H9 (cell line): ENCODE results near the gene ACSBG1. TPM values are rescaled to one million over a fixed set of nuclear protein-coding genes. Genes with fewer than 3 reads are reported as not detected.
A peak's percentile ranks its signal among the peaks of the same experiment; 100 is the strongest.

Experiments
- DNase-seq: peaks from one replicate; pipeline ENCODE4 v3.0.0-alpha.2; 2017
- H2AFZ ChIP-seq: one replicate; pipeline ENCODE4 v1.6.1; 2013; ENCODE audit warnings: mild to moderate bottlenecking, low read length, control low read depth, moderate library complexity
- H2AK5ac ChIP-seq: 2 replicates; pipeline ENCODE4 v1.6.1; 2013; ENCODE audit warnings: low read length, control low read depth, mixed read lengths; ENCODE audit not compliant: insufficient read length
- H2BK120ac ChIP-seq: one replicate; pipeline ENCODE4 v1.6.1; 2013; ENCODE audit warnings: low read depth, mild to moderate bottlenecking, low read length, control low read depth, inconsistent platforms; ENCODE audit not compliant: poor library complexity, severe bottlenecking
- H2BK12ac ChIP-seq: 2 replicates; pipeline ENCODE4 v1.6.1; 2013; ENCODE audit warnings: low read length, control low read depth, mixed read lengths, low read depth; ENCODE audit not compliant: insufficient read length
- H2BK15ac ChIP-seq: 2 replicates; pipeline ENCODE4 v1.6.1; 2013; ENCODE audit warnings: low read depth, low read length, control low read depth
- H2BK20ac ChIP-seq: one replicate; pipeline ENCODE4 v1.6.1; 2013; ENCODE audit warnings: low read depth, mild to moderate bottlenecking, low read length, control low read depth, inconsistent platforms; ENCODE audit not compliant: poor library complexity, severe bottlenecking
- H2BK5ac ChIP-seq: 2 replicates; pipeline ENCODE4 v1.6.1; 2013; ENCODE audit warnings: low read length, control low read depth, mixed read lengths; ENCODE audit not compliant: insufficient read length
- H3K14ac ChIP-seq: 2 replicates; pipeline ENCODE4 v1.6.1; 2013; ENCODE audit warnings: low read length, control low read depth; ENCODE audit not compliant: insufficient read depth
- H3K18ac ChIP-seq: 2 replicates; pipeline ENCODE4 v1.6.1; 2013; ENCODE audit warnings: low read depth, mild to moderate bottlenecking, mixed read lengths, low read length, control low read depth; ENCODE audit not compliant: insufficient read length
- H3K23ac ChIP-seq: 2 replicates; pipeline ENCODE4 v1.6.1; 2013; ENCODE audit warnings: low read length, control low read depth, mixed read lengths, low read depth; ENCODE audit not compliant: insufficient read length
- H3K23me2 ChIP-seq: 2 replicates; pipeline ENCODE4 v1.6.1; 2013; ENCODE audit warnings: low read depth, mild to moderate bottlenecking, mixed read lengths, low read length, control low read depth; ENCODE audit not compliant: insufficient read length, poor library complexity, severe bottlenecking
- H3K27ac ChIP-seq: 2 replicates; pipeline ENCODE4 v1.5.1; 2013; ENCODE audit warnings: low read length, control low read depth, mixed read lengths, low read depth; ENCODE audit not compliant: insufficient read length
- H3K27me3 ChIP-seq: 2 replicates; pipeline ENCODE4 v1.6.1; 2013; ENCODE audit warnings: low read length, control low read depth, inconsistent platforms; ENCODE audit not compliant: insufficient read depth
- H3K4ac ChIP-seq: 2 replicates; pipeline ENCODE4 v1.6.1; 2013; ENCODE audit warnings: low read depth, mild to moderate bottlenecking, control low read depth, inconsistent platforms, low read length, moderate library complexity
- H3K4me1 ChIP-seq: 2 replicates; pipeline ENCODE4 v1.6.1; 2013; ENCODE audit warnings: low read length, control low read depth, inconsistent platforms; ENCODE audit not compliant: insufficient read depth
- H3K4me2 ChIP-seq: 2 replicates; pipeline ENCODE4 v1.6.1; 2013; ENCODE audit warnings: low read length, control low read depth, mixed read lengths; ENCODE audit not compliant: insufficient read length, insufficient read depth
- H3K56ac ChIP-seq: 2 replicates; pipeline ENCODE4 v1.6.1; 2013; ENCODE audit warnings: low read depth, mild to moderate bottlenecking, mixed read lengths, low read length, control low read depth; ENCODE audit not compliant: insufficient read length
- H3K79me1 ChIP-seq: 2 replicates; pipeline ENCODE4 v1.6.1; 2013; ENCODE audit warnings: low read depth, mild to moderate bottlenecking, moderate library complexity, low read length, control low read depth, inconsistent platforms; ENCODE audit not compliant: insufficient read depth, poor library complexity, severe bottlenecking
- H3K79me2 ChIP-seq: 2 replicates; pipeline ENCODE4 v1.6.1; 2013; ENCODE audit warnings: low read length, control low read depth, inconsistent platforms; ENCODE audit not compliant: insufficient read depth
- H3K9ac ChIP-seq: 2 replicates; pipeline ENCODE4 v1.6.1; 2013; ENCODE audit warnings: low read length, control low read depth, mixed read lengths; ENCODE audit not compliant: insufficient read length; ENCODE audit errors: extremely low read depth
- H3K9me3 ChIP-seq: one replicate; pipeline ENCODE4 v1.6.1; 2013; ENCODE audit warnings: low read depth, low read length, inconsistent platforms; ENCODE audit not compliant: control insufficient read depth
- H3T11ph ChIP-seq: one replicate; pipeline ENCODE4 v1.6.1; 2013; ENCODE audit warnings: mild to moderate bottlenecking, low read length, control low read depth, inconsistent platforms
- H4K20me1 ChIP-seq: one replicate; pipeline ENCODE4 v1.6.1; 2013; ENCODE audit not compliant: control insufficient read depth, insufficient read length, insufficient read depth
- H4K5ac ChIP-seq: 2 replicates; pipeline ENCODE4 v1.6.1; 2013; ENCODE audit warnings: low read depth, mild to moderate bottlenecking, mixed read lengths, low read length, control low read depth; ENCODE audit not compliant: insufficient read length
- H4K8ac ChIP-seq: replicated peaks from 2 replicates; pipeline ENCODE4 v1.6.1; 2013; ENCODE audit warnings: low read length, control low read depth, mixed read lengths, low read depth; ENCODE audit not compliant: insufficient read length
- H4K91ac ChIP-seq: 2 replicates; pipeline ENCODE4 v1.6.1; 2013; ENCODE audit warnings: low read depth, mild to moderate bottlenecking, moderate library complexity, mixed read lengths, low read length, control low read depth; ENCODE audit not compliant: insufficient read length
- H3K27ac Mint-ChIP-seq, 3 experiments: 2 replicates in 2 of 3; 3 replicates in 1 of 3; pipeline ENCODE4 v1.8.0; 2020 to 2021; ENCODE audit warnings: mixed read lengths in 3 of 3, mild to moderate bottlenecking in 1 of 3, moderate library complexity in 1 of 3
- H3K27me3 Mint-ChIP-seq: 2 replicates; pipeline ENCODE4 v1.8.0; 2021; ENCODE audit warnings: low read depth, mild to moderate bottlenecking, moderate library complexity, mixed read lengths
- H3K36me3 Mint-ChIP-seq, 3 experiments: 2 replicates in 2 of 3; 3 replicates in 1 of 3; pipeline ENCODE4 v1.8.0; 2020 to 2021; ENCODE audit warnings: low read depth in 3 of 3, mixed read lengths in 3 of 3; ENCODE audit not compliant: insufficient read depth in 1 of 3
- H3K4me1 Mint-ChIP-seq, 2 experiments: 2 replicates each; pipeline ENCODE4 v1.8.0; 2020; ENCODE audit warnings: mixed read lengths in 2 of 2
- H3K4me3 Mint-ChIP-seq, 2 experiments: 2 replicates in 1 of 2; 3 replicates in 1 of 2; pipeline ENCODE4 v1.8.0; 2020 to 2021; ENCODE audit warnings: mild to moderate bottlenecking in 2 of 2, mixed read lengths in 2 of 2, moderate library complexity in 1 of 2
- H3K9me3 Mint-ChIP-seq, 2 experiments: 2 replicates in 1 of 2; 3 replicates in 1 of 2; pipeline ENCODE4 v1.8.0; 2020; ENCODE audit warnings: mild to moderate bottlenecking in 2 of 2, mixed read lengths in 2 of 2, moderate library complexity in 1 of 2
- WGBS: extraction: QIAGEN DNeasy Blood & Tissue Kit; methylation state at CpG from one replicate; pipeline ENCODE4 v1.1.7; 2013; ENCODE audit warnings: missing lambda C conversion rate, low lambda C conversion rate, mixed read lengths; ENCODE audit not compliant: insufficient read length; ENCODE audit errors: extremely low coverage; 5-methylcytosine and 5-hydroxymethylcytosine counted together
- total RNA-seq: library from RNA; stranded (reverse); gene quantifications from 2 replicates; pipeline ENCODE4 v1.2.1, GENCODE V29; 2021
- TF ChIP-seq, protein P1 (sequence below): fragments of 200-600 bp; sonication (generic); conservative IDR thresholded peaks from 3 replicates; pipeline ENCODE4 v1.8.0; 2021; ENCODE audit warnings: antibody characterized with exemption, mild to moderate bottlenecking

The ACSBG1 gene
- total RNA-seq, 1 experiment from 2014 or later = 2.2 TPM

DNA sequence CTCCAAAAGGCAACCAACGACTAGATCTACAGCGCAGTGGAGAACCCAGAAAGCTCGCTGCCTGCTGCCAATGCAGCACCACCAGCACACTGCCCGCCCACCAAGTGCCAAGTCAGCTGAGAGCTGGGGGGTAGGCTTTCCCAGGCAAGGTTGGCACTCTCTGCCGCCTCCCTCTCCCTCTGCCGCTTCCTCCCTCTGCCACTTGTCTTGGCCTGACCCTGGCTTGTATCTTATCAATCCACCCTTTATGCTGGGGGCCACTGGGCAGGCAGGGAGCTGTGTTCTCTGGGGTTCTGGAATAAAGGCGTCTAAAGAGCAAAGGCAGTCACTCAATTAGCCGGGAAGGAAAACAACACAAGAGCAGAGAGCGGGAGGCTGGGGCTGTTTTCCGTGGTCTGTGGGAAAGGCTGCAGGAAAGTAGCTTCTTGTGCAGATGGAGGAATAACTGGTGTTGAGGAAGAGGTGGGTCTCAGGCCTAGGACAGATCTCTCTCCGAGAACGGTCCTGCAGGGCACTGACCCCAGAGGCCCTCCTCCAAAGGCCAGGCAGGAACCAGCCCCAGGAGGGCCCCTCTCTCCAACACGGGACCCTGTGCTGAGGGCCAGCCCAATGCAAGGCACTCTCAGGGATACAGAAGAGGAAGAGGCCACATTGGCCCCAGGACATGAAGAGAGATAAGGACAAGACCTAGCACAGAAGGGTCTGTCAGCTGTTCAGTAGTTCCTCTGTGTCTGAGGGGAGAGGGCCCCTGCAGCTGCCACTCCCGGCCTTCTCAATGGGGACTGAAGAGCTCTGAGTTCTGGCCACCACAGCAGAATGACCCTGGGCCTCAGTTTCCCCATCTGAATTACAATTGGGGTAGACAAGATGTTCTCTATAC is 30.8 kb downstream of the ACSBG1 start:
- Histone ChIP-seq H3K18ac (no peak overlapping the region), H4K20me1 (no peaks in the 10 kb centered on the region), H3K23me2 (no peaks in the 10 kb centered on the region), H3K9me3 (no peaks in the 10 kb centered on the region), H2AFZ (no peak overlapping the region), H3K79me1 (no peaks in the 10 kb centered on the region), H3K14ac (peak overlapping the region; percentile 55; the same call in 1 of the 2 replicates), H2BK20ac (no peak overlapping the region), H3K56ac (no peak overlapping the region), H4K8ac (no peak overlapping the region), H2BK12ac (no peak overlapping the region), H4K5ac (no peak overlapping the region), H2BK15ac (no peak overlapping the region), H3T11ph (no peak overlapping the region), H3K27ac (no peak overlapping the region), H3K4me2 (no peak overlapping the region), H3K79me2 (no peaks in the 10 kb centered on the region), H3K27me3 (no peaks in the 10 kb centered on the region), H2AK5ac (no peak overlapping the region), H3K23ac (no peak overlapping the region), H3K4ac (no peak overlapping the region), H4K91ac (no peak overlapping the region), H3K4me1 (no peaks in the 10 kb centered on the region), H2BK120ac (no peak overlapping the region), H2BK5ac (no peak overlapping the region), H3K9ac (no peak overlapping the region)
- Mint-ChIP-seq H3K4me1 (peaks cover 6 to 7% of the 10 kb centered on the region in 2 experiments; a peak in 3 of 4 replicates), H3K4me3 (no peak overlapping the region), H3K27ac (no peak overlapping the region), H3K9me3 (no peaks in the 10 kb centered on the region), H3K36me3 (no peaks in the 10 kb centered on the region), H3K27me3 (peaks cover 2% of the 10 kb centered on the region)
- WGBS = no CpG with 5 or more reads among the region's 14 CpGs
- peak; percentile 20 for DNase-seq
- TF ChIP-seq, protein P1, sequence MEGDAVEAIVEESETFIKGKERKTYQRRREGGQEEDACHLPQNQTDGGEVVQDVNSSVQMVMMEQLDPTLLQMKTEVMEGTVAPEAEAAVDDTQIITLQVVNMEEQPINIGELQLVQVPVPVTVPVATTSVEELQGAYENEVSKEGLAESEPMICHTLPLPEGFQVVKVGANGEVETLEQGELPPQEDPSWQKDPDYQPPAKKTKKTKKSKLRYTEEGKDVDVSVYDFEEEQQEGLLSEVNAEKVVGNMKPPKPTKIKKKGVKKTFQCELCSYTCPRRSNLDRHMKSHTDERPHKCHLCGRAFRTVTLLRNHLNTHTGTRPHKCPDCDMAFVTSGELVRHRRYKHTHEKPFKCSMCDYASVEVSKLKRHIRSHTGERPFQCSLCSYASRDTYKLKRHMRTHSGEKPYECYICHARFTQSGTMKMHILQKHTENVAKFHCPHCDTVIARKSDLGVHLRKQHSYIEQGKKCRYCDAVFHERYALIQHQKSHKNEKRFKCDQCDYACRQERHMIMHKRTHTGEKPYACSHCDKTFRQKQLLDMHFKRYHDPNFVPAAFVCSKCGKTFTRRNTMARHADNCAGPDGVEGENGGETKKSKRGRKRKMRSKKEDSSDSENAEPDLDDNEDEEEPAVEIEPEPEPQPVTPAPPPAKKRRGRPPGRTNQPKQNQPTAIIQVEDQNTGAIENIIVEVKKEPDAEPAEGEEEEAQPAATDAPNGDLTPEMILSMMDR = no peak
